ENCODE data around the gene CBX4. TPM values are rescaled to one million over a fixed set of nuclear protein-coding genes. Genes with fewer than 3 reads are reported as not detected.

CBX4 gene
- total RNA-seq, 4 donors from 2014 or later = 0.26 to 8.4 (median 3.5) TPM

DNA sequence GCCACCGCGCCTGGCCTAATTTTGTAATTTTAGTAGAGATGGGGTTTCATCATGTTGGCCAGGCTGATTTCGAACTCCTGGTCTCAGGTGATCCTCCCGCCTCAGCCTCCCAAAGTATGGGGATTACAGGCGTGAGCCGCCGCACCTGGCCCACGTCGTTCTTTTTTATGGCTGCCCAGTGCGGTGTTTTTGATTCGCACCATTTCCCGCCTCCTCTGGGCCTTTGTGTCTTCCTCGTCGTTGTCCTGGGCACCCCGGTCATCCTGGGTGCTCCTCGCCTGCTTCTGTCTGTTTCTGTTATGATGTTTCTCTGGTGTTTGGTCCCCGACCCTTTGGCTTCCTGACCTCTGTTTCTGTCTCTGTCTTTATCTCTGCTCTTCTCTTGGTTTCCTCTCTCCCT lies 15.0 kb downstream of the CBX4 start:
- Histone ChIP-seq H3K27ac (no peak overlapping the region), H3K4me3 (no peak overlapping the region), H3K36me3 (no peaks in the 10 kb centered on the region), H3K9me3 (no peaks in the 10 kb centered on the region), H3K4me1 (no peaks in the 10 kb centered on the region), H3K27me3 (no peaks in the 10 kb centered on the region)
- DNase-seq = no peak
- TF ChIP-seq, protein P1, sequence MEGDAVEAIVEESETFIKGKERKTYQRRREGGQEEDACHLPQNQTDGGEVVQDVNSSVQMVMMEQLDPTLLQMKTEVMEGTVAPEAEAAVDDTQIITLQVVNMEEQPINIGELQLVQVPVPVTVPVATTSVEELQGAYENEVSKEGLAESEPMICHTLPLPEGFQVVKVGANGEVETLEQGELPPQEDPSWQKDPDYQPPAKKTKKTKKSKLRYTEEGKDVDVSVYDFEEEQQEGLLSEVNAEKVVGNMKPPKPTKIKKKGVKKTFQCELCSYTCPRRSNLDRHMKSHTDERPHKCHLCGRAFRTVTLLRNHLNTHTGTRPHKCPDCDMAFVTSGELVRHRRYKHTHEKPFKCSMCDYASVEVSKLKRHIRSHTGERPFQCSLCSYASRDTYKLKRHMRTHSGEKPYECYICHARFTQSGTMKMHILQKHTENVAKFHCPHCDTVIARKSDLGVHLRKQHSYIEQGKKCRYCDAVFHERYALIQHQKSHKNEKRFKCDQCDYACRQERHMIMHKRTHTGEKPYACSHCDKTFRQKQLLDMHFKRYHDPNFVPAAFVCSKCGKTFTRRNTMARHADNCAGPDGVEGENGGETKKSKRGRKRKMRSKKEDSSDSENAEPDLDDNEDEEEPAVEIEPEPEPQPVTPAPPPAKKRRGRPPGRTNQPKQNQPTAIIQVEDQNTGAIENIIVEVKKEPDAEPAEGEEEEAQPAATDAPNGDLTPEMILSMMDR (IDR thresholded peaks at IDR 0.05) = no peak
- TF ChIP-seq POLR2A (IDR thresholded peaks at IDR 0.05) = no peak
- intact Hi-C loops (cut with DNase I; ENCODE audit: low total_unique reads) = no loop called here

DNA sequence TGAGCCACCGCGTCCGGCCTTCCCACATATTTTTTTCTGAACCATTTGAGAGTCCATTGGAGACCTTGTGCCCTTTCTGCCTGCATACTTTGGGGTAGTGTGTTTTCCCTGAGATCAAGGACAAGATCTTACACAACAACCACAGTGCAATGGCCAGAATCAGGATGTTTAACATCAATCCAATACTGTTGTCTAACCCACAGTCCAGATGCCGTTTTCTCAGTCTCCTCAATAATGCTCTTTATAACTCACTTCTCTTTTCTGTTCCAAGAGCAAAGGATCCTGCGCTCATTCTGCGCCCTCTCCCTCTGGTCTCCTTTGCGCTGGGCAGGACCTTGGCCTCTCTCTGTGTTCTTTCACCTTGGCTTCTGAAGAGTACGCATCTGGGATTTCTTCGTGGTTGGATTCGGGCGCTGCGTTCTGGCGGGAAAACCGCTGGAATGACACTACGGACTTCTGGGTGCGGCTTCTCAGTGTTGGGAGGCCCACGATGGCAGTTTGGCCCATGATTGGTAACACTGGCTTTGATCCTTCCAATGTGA lies 16.6 kb downstream of the CBX4 start:
- intact Hi-C loops (cut with DNase I; ENCODE audit: low total_unique reads) = no loop called here
- no peak overlapping the region for H3K4me3 ChIP-seq
- TF ChIP-seq, protein P1 (IDR thresholded peaks at IDR 0.05) = no peak
- TF ChIP-seq POLR2A (IDR thresholded peaks at IDR 0.05) = no peak
- DNase-seq = no peak
- no peaks in the 10 kb centered on the region for H3K9me3 ChIP-seq
- H3K27ac ChIP-seq = no peak overlapping the region
- H3K27me3 ChIP-seq = no peaks in the 10 kb centered on the region
- no peaks in the 10 kb centered on the region for H3K4me1 ChIP-seq
- no peaks in the 10 kb centered on the region for H3K36me3 ChIP-seq

DNA sequence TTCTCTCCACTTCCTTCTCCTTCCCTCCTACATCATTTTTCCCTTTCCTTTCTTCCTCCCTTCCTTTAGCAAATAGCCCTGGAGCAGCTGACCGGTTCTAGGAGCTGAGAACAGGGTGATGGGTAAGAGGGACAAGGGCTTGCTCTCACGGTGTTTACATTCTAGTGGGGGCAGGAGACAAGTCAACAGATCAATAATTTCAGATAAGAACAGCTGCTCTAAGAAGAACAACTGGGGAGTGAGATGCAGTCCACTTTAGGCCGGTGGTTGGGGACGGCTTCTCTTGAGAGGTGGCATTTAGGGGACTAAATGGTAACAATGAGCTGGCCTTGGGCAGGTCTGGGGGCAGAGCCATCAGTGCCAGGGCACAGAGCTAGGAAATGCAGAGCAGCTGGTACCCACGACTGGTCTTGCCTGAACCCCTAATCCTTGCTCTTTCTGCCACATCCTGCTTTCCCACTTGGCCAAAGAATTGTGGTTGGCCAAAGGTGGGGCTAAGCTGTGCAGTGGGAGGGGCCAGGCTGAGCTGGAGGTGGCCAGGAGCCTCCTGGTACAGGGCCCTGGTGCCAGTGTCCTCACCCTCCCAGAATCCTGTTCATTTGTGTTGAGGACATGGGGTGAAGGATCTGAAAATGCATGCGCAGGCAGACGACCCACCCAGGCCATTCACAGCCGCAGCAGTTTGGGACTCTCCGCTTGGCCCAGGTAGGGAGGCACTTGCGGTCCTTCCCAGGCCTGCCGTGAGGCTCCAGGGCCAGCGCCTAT lies 17.7 kb downstream of the CBX4 start:
- H3K27ac ChIP-seq = no peak overlapping the region
- H3K36me3 ChIP-seq = no peaks in the 10 kb centered on the region
- DNase-seq = no peak
- no peaks in the 10 kb centered on the region for H3K4me1 ChIP-seq
- H3K27me3 ChIP-seq = no peaks in the 10 kb centered on the region
- H3K4me3 ChIP-seq = no peak overlapping the region
- TF ChIP-seq, protein P1 (IDR thresholded peaks at IDR 0.05) = no peak
- TF ChIP-seq POLR2A (IDR thresholded peaks at IDR 0.05) = no peak
- no peaks in the 10 kb centered on the region for H3K9me3 ChIP-seq
- intact Hi-C loops (cut with DNase I; ENCODE audit: low total_unique reads) = no loop called here

DNA sequence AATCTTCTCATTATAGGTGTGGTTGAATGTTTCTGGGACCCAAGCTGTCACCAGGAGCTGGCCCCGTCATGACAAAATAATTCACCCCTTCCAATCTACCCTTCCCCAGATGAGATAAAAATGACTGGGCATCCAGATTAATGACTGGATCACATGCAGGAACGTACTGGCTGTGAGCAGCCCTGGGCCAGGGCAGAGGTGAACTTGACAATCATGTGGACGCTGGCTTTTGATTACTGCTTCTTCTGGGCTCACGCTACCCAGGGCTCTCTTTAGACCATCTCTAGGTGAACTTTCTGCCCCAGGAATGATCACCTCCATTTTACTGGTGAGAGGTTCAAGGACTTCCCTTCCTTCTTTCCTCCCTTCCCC lies 18.3 kb downstream of the CBX4 start:
- no peak overlapping the region for H3K4me3 ChIP-seq
- TF ChIP-seq, protein P1 (IDR thresholded peaks at IDR 0.05) = no peak
- no peak for TF ChIP-seq POLR2A (IDR thresholded peaks at IDR 0.05)
- intact Hi-C loops (cut with DNase I; ENCODE audit: low total_unique reads) = no loop called here

DNA sequence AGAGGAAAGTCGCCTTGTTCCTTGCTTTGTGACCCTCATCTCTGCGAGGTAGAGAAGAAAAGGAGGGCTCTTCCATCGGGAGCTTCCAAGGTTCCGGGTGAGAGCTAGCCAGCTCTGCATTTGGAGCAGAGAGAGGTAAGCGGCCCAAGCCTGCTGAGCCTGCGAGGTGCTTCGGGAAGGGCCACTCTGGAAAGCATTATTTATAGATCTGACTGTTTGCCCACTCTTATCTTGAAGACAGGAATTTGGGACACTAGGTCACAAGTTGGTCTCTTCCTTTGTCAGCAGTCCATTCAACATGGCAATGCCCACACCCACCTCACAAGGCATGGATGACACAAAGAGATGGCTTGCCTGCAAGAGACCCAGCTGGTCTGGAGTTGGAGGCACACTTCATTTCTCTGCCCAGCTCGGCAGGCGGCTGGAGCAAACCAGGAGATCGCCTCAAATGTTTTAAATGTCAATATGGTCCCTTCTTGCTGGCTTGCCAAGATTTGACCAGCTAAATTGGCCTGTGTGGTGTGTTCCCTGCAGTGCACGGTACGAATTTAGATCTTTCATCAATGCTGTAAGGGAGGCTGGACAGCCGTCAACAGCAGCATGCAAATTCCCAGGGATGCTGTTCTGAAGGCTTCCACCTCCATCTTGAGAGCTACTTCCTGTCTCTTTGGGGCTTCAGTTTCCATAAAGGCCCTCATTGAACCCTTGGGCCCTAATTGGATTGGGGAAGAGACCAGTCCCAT lies 19.5 kb downstream of the CBX4 start:
- Histone ChIP-seq H3K27ac (no peak overlapping the region), H3K36me3 (no peaks in the 10 kb centered on the region), H3K4me3 (no peak overlapping the region), H3K27me3 (peaks cover 0 to 1% of the 10 kb centered on the region in 2 donors), H3K9me3 (no peaks in the 10 kb centered on the region), H3K4me1 (no peaks in the 10 kb centered on the region)
- TF ChIP-seq, protein P1 (IDR thresholded peaks at IDR 0.05) = no peak
- TF ChIP-seq POLR2A (IDR thresholded peaks at IDR 0.05) = no peak
- no peak for DNase-seq
- intact Hi-C loops (cut with DNase I; ENCODE audit: low total_unique reads) = no loop called here

More for the DNA sequence above, 18.3 kb downstream of the CBX4 start:
- no peaks in the 10 kb centered on the region for H3K27me3 ChIP-seq
- no peaks in the 10 kb centered on the region for H3K9me3 ChIP-seq
- H3K27ac ChIP-seq = no peak overlapping the region
- no peaks in the 10 kb centered on the region for H3K4me1 ChIP-seq
- DNase-seq = no peak
- no peaks in the 10 kb centered on the region for H3K36me3 ChIP-seq
